ENCODE data around the gene PAQR4. TPM values are rescaled to one million over a fixed set of nuclear protein-coding genes. Genes with fewer than 3 reads are reported as not detected.

PAQR4 gene
- total and polyA plus RNA-seq, 8 donors = 9.5 to 20.1 (median 15.4) TPM

DNA sequence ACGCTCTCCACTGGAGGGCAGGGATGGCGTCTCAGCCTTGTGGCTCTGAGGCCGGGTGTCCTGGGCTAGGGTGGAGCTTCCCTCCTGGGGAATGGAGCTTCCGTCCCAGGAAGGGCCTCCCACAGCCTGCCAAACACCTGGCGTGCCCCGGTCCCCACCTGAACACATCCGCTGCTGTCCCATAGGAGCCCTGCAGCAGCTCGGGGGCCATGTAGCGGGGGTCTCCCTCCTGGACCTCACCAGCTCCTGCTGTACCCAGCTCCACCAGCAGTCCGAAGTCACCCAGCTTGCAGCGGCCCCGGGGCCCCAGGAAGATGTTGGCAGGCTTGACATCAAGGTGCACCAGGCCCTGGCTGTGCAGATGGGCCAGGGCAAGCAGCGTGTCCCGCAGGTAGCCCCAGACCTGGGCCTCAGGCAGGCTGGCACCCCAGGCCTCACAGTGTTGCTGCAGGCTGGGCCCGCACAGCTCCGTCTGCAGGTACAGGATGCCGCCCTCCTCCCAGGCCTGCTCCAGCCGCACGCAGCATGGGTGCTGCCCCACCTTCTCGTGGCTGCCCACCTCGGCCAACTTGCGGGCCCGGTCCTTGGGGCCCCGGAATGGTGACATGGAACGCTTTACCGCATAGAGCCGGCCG is 6.1 kb downstream of the PAQR4 start:
- Histone ChIP-seq H3K36me3 (peaks cover 0 to 19% of the 10 kb centered on the region in 2 donors), H3K4me1 (peaks cover 6 to 32% of the 10 kb centered on the region in 2 donors), H3K9me3 (no peaks in the 10 kb centered on the region), H3K27ac (no peak overlapping the region), H3K4me3 (no peak overlapping the region), H3K27me3 (no peaks in the 10 kb centered on the region)
- ATAC-seq (no peak), DNase-seq (no peak)
- intact Hi-C loops (cut with DNase I) = no loop called here
- TF ChIP-seq, protein P1, sequence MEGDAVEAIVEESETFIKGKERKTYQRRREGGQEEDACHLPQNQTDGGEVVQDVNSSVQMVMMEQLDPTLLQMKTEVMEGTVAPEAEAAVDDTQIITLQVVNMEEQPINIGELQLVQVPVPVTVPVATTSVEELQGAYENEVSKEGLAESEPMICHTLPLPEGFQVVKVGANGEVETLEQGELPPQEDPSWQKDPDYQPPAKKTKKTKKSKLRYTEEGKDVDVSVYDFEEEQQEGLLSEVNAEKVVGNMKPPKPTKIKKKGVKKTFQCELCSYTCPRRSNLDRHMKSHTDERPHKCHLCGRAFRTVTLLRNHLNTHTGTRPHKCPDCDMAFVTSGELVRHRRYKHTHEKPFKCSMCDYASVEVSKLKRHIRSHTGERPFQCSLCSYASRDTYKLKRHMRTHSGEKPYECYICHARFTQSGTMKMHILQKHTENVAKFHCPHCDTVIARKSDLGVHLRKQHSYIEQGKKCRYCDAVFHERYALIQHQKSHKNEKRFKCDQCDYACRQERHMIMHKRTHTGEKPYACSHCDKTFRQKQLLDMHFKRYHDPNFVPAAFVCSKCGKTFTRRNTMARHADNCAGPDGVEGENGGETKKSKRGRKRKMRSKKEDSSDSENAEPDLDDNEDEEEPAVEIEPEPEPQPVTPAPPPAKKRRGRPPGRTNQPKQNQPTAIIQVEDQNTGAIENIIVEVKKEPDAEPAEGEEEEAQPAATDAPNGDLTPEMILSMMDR (IDR thresholded peaks at IDR 0.05) = no peak

DNA sequence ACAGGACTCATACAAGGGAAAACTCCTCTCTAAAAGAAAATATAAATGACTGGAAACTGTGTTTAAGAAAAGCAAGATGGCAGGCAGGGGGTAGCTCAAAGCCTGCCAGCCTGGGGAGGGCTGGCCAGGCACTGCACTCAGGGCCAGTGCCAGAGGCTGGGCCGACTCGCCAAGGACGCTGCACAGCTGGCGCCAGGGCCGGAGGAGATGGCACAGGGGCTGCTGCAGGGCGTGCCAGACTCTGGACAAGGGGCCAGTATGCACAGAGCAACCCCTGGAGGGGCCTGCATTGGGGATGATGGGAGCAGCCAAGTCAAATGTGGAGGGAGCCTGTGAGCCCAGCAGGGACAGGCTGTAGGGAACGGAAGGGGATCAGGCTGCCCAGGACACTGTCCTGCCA is 7.1 kb downstream of the PAQR4 start:
- no peak overlapping the region for H3K27ac ChIP-seq
- no peak overlapping the region for H3K4me3 ChIP-seq
- H3K9me3 ChIP-seq = no peaks in the 10 kb centered on the region
- H3K36me3 ChIP-seq = peaks cover 0 to 19% of the 10 kb centered on the region in 2 donors
- DNase-seq = no peak
- H3K27me3 ChIP-seq = no peaks in the 10 kb centered on the region
- TF ChIP-seq, protein P1 (IDR thresholded peaks at IDR 0.05) = no peak
- no peak for ATAC-seq
- intact Hi-C loops (cut with DNase I) = no loop called here
- H3K4me1 ChIP-seq = peaks cover 11 to 29% of the 10 kb centered on the region in 2 donors

DNA sequence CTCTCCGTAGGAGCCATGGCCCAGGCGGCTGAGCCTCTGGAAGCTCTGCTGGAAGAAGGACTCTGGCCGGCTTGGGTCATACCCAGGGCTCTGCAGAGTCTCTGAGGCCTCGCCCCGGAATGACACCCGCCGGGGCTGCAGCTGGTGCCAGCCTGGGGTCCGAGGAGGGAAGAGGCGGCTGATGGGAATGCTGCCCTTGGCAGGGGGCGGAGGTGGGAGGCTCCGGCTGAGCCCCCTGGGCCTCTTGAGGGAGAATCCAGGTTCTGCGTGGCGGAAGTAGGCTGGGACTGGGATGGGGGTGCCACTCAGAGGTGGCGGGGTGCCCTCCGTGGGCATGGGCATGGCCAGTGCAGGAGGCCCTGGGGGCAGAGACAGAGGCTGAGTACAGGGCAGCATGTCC is 7.5 kb downstream of the PAQR4 start:
- intact Hi-C loops (cut with DNase I) = no loop called here
- DNase-seq (no peak), ATAC-seq (no peak)
- Histone ChIP-seq H3K9me3 (no peaks in the 10 kb centered on the region), H3K4me3 (no peak overlapping the region), H3K36me3 (peaks cover 0 to 18% of the 10 kb centered on the region in 2 donors), H3K4me1 (peaks cover 11 to 30% of the 10 kb centered on the region in 2 donors), H3K27me3 (no peaks in the 10 kb centered on the region), H3K27ac (no peak overlapping the region)
- TF ChIP-seq, protein P1 (IDR thresholded peaks at IDR 0.05) = no peak

DNA sequence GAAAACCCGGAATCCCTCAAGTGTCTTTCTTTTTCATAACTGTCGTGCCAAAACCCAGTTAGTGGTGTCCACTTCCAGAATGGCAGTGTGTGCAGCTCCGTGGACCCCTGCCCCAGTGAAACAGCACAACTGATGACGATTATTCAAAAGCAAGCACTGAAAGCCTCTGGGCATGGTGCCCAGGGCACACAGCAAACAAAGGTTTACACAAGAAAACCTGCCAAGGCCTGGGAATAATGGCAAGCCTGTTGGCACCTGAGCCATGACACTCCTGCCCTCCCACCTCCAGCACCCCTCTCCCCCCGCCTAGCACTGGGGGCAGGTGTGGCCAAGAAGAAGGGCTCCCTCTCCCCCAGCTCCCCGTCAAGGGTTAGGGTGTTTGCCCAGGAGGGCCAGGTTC is 8.3 kb downstream of the PAQR4 start:
- H3K4me1 ChIP-seq = peaks cover 11 to 30% of the 10 kb centered on the region in 2 donors
- H3K27me3 ChIP-seq = no peaks in the 10 kb centered on the region
- intact Hi-C loops (cut with DNase I) = no loop called here
- no peak overlapping the region for H3K27ac ChIP-seq
- peaks cover 0 to 12% of the 10 kb centered on the region in 2 donors for H3K36me3 ChIP-seq
- no peaks in the 10 kb centered on the region for H3K9me3 ChIP-seq
- DNase-seq = peak in 2 of 4 donors; percentile 56 to 86
- H3K4me3 ChIP-seq = no peak overlapping the region
- peak; percentile 45 for ATAC-seq
- TF ChIP-seq, protein P1 (IDR thresholded peaks at IDR 0.05) = no peak

DNA sequence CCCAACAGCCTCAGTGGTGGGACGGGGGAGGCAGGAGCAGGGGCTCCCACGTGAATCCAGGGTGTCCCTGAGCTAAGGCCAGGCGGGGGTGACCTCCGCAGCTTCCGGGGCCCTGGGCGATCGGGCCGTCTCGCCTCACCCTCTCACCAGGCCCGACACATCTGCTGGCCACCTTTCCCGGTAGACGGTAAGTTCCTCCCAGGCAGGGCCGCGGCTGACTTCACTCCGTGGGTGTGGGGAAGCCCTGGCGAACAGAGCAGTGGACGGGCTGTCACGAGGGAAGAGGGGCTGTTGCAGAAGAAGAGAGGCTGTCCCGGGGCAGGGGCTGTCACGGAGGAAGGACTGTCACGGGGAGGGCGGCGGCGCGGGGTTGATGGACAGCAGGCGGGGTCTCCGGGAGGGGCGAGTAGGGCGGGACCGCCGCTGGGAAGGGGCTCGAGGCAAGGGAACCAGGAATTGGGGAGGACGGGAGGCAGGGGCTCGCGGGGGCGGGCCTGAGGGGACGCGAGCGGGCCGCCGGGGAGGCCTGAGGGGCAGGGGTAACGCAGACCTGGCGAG is 10.6 kb downstream of the PAQR4 start:
- peak in 1 of 4 donors; percentile 74 for DNase-seq

More for the DNA sequence above, 10.6 kb downstream of the PAQR4 start:
- ATAC-seq = no peak
- intact Hi-C loops (cut with DNase I) = no loop called here
- H3K27me3 ChIP-seq = no peaks in the 10 kb centered on the region
- peaks cover 0 to 11% of the 10 kb centered on the region in 2 donors for H3K36me3 ChIP-seq
- peak overlapping the region; percentile 50 to 70 for H3K4me3 ChIP-seq
- TF ChIP-seq, protein P1 (IDR thresholded peaks at IDR 0.05) = no peak
- peaks cover 11 to 42% of the 10 kb centered on the region in 2 donors for H3K4me1 ChIP-seq
- H3K9me3 ChIP-seq = no peaks in the 10 kb centered on the region
- no peak overlapping the region for H3K27ac ChIP-seq
